HEK293 (cell line): ENCODE measurements around the gene CHSY1.

Experiments used
- CTCF ChIA-PET: fragments of 350-600 bp; formaldehyde crosslinking; extraction: SDS; loops from one replicate; lab custom pipeline; 2021; ENCODE audit warnings: antibody characterized with exemption; lab: Yijun Ruan, JAX
- POLR2A ChIA-PET: fragments of 300-600 bp; formaldehyde crosslinking; extraction: SDS; loops from one replicate; lab custom pipeline; 2020; ENCODE audit warnings: antibody characterized with exemption, inconsistent platforms; lab: Yijun Ruan, JAX
- H3K27ac ChIP-seq: fragments of 200-500 bp; sonication (Bioruptor generic); 2 replicates; pipeline ENCODE4 v1.5.1; 2014; ENCODE audit warnings: low read depth, low read length, control low read depth, inconsistent platforms; ENCODE audit errors: extremely low read depth
- H3K36me3 ChIP-seq, 2 experiments: fragments of 200-500 bp in 1 of 2; sonication (Bioruptor generic) in 1 of 2; 1 replicate in 1 of 2; 2 replicates in 1 of 2; pipeline ENCODE4 v1.5.1; 2014 to 2017; ENCODE audit warnings: inconsistent platforms in 2 of 2, low read length in 2 of 2; ENCODE audit not compliant: control insufficient read depth in 2 of 2, insufficient read depth in 1 of 2
- H3K4me1 ChIP-seq: fragments of 200-500 bp; sonication (Bioruptor generic); 2 replicates; pipeline ENCODE4 v1.5.1; 2014; ENCODE audit warnings: mild to moderate bottlenecking, low read length, inconsistent platforms; ENCODE audit not compliant: control insufficient read depth, insufficient read depth
- H3K4me3 ChIP-seq: 2 replicates; pipeline ENCODE4 v1.5.1; 2011; ENCODE audit warnings: low read depth, mild to moderate bottlenecking, control low read depth, low read length, moderate library complexity
- H3K9me3 ChIP-seq: fragments of 200-500 bp; sonication (Bioruptor generic); 2 replicates; pipeline ENCODE4 v1.5.1; 2014; ENCODE audit warnings: low read depth, low read length, inconsistent platforms; ENCODE audit not compliant: control insufficient read depth, insufficient read depth
- BCL11B ChIP-seq: fragments of 450-650 bp; formaldehyde crosslinking; IDR thresholded peaks from 2 replicates; pipeline ENCODE4 v1.5.1; 2016; ENCODE audit warnings: low read depth, missing biosample characterization, missing genetic modification characterization
- EGR2 ChIP-seq: fragments of 450-650 bp; formaldehyde crosslinking; IDR thresholded peaks from 2 replicates; pipeline ENCODE4 v1.5.1; 2016; ENCODE audit warnings: low read depth, missing biosample characterization, missing genetic modification characterization
- GLI4 ChIP-seq: fragments of 450-650 bp; formaldehyde crosslinking; IDR thresholded peaks from 2 replicates; pipeline ENCODE4 v1.5.1; 2016; ENCODE audit warnings: missing biosample characterization, missing genetic modification characterization
- HOXC10 ChIP-seq: sonication (generic); formaldehyde crosslinking; IDR thresholded peaks from 2 replicates; pipeline ENCODE4 v1.8.1; 2023; ENCODE audit warnings: mild to moderate bottlenecking, missing genetic modification reagents
- KLF8 ChIP-seq: fragments of 450-650 bp; formaldehyde crosslinking; IDR thresholded peaks from 2 replicates; pipeline ENCODE4 v1.5.1; 2016; ENCODE audit warnings: missing biosample characterization, missing genetic modification characterization
- REST ChIP-seq: fragments of 450-650 bp; formaldehyde crosslinking; IDR thresholded peaks from 2 replicates; pipeline ENCODE4 v1.5.1; 2016; ENCODE audit warnings: missing biosample characterization, missing genetic modification characterization
- WT1 ChIP-seq: fragments of 450-650 bp; formaldehyde crosslinking; IDR thresholded peaks from 2 replicates; pipeline ENCODE4 v1.5.1; 2016; ENCODE audit warnings: missing biosample characterization, missing genetic modification characterization
- ZBTB6 ChIP-seq: fragments of 450-650 bp; formaldehyde crosslinking; IDR thresholded peaks from 2 replicates; pipeline ENCODE4 v1.5.1; 2017; ENCODE audit warnings: missing biosample characterization, missing genetic modification characterization
- ZFP3 ChIP-seq: fragments of 450-650 bp; formaldehyde crosslinking; IDR thresholded peaks from 2 replicates; pipeline ENCODE4 v1.5.1; 2016; ENCODE audit warnings: low read depth, missing biosample characterization, missing genetic modification characterization
- ZNF19 ChIP-seq: fragments of 450-650 bp; formaldehyde crosslinking; IDR thresholded peaks from 2 replicates; pipeline ENCODE4; 2016; ENCODE audit warnings: missing biosample characterization, missing genetic modification characterization, low read depth
- ZNF23 ChIP-seq: fragments of 450-650 bp; formaldehyde crosslinking; IDR thresholded peaks from 2 replicates; pipeline ENCODE4 v1.5.1; 2016; ENCODE audit warnings: missing biosample characterization, missing genetic modification characterization, borderline replicate concordance
- ZNF239 ChIP-seq: fragments of 450-650 bp; formaldehyde crosslinking; IDR thresholded peaks from 2 replicates; pipeline ENCODE4 v1.5.1; 2016; ENCODE audit warnings: missing biosample characterization, missing genetic modification characterization
- ZNF311 ChIP-seq: fragments of 450-650 bp; formaldehyde crosslinking; IDR thresholded peaks from 2 replicates; pipeline ENCODE4 v1.5.1; 2017; ENCODE audit warnings: missing biosample characterization, missing genetic modification characterization, borderline replicate concordance
- ZNF37A ChIP-seq: fragments of 450-650 bp; IDR thresholded peaks from 2 replicates; pipeline ENCODE4 v1.5.1; 2018; ENCODE audit warnings: missing biosample characterization, missing genetic modification characterization
- ZNF560 ChIP-seq: fragments of 450-650 bp; formaldehyde crosslinking; IDR thresholded peaks from 2 replicates; pipeline ENCODE4 v1.5.1; 2017; ENCODE audit warnings: missing biosample characterization, missing genetic modification characterization, borderline replicate concordance
- ZNF747 ChIP-seq: fragments of 450-650 bp; formaldehyde crosslinking; IDR thresholded peaks from 2 replicates; pipeline ENCODE4 v1.5.1; 2016; ENCODE audit warnings: missing biosample characterization, missing genetic modification characterization
- ZNF792 ChIP-seq: fragments of 450-650 bp; formaldehyde crosslinking; IDR thresholded peaks from 2 replicates; pipeline ENCODE4 v1.5.1; 2016; ENCODE audit warnings: missing biosample characterization, missing genetic modification characterization
- TF ChIP-seq, protein P1 (sequence below): fragments of 450-650 bp; formaldehyde crosslinking; IDR thresholded peaks from 2 replicates; pipeline ENCODE4 v1.5.1; 2016; ENCODE audit warnings: missing biosample characterization, missing genetic modification characterization
- TF ChIP-seq, protein P2 (sequence below): fragments of 450-650 bp; formaldehyde crosslinking; IDR thresholded peaks from 2 replicates; pipeline ENCODE4 v1.5.1; 2016; ENCODE audit warnings: missing biosample characterization, missing genetic modification characterization
- TF ChIP-seq, protein P3 (sequence below): fragments of 450-650 bp; formaldehyde crosslinking; IDR thresholded peaks from 2 replicates; pipeline ENCODE4 v1.5.1; 2016; ENCODE audit warnings: missing biosample characterization, missing genetic modification characterization

CHSY1 gene

DNA sequence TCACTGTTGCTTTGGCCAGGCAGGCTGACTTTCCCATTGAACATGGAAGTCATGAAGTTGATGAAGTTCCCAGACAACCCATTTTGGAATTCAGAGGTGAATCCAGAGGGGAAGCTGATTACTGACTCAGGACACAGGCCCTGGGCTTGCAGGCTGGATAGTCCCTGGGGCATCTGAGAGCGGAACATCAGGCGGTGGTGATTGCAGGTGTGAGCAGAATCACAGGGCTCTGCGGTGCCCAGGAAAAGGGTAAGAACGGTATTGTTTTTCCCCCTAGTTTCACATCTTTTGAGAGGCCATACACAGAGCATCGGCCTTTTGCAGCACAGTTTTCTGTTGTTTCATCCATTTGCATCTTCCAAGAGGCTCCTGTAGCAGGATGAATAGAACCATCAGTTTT, 104.7 kb downstream of the CHSY1 start (continued):
- TF ChIP-seq EGR2 (tag by site-specific recombination), result no peak
- TF ChIP-seq, protein P1, sequence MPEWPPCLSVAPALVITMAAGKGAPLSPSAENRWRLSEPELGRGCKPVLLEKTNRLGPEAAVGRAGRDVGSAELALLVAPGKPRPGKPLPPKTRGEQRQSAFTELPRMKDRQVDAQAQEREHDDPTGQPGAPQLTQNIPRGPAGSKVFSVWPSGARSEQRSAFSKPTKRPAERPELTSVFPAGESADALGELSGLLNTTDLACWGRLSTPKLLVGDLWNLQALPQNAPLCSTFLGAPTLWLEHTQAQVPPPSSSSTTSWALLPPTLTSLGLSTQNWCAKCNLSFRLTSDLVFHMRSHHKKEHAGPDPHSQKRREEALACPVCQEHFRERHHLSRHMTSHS, result no peak

DNA sequence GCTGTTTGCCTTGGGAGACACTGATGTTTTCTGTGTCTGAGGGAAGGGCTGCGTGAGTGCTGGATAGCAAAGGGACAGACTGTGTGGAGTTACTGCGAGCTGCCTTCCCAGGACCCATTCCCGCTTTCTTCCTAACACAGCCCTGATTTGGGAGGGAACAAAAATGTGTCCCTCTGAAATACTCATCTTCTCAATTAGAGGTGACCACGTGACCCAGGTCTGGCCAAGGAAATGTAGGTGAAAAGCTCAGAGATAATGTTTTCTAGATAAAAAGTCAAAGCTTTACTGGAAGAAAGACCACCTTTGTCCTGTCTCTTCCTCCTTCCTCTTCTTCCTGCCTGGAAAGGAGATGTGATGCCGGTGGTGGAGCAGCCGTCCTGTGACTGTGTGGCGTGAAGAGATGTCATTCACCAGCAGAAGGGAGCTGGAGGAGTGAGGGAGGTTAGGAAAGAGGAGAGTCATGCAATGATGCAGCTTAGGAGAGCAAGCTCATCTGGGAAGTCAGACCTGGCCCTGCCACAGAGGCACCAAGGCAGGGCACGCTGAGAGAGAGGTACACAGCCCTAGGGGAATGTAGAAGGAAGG, 105.6 kb downstream of the CHSY1 start:
- Histone ChIP-seq H3K27ac (no peak overlapping the region), H3K36me3 (no peaks in the 10 kb centered on the region), H3K4me3 (no peak overlapping the region), H3K4me1 (peaks cover 6% of the 10 kb centered on the region), H3K9me3 (no peaks in the 10 kb centered on the region)
- TF ChIP-seq GLI4 (tag by site-specific recombination) (no peak), ZNF37A (no peak), HOXC10 (CRISPR knock-in tag) (no peak), ZNF239 (tag by site-specific recombination) (no peak), REST (tag by site-specific recombination) (no peak), ZNF747 (tag by site-specific recombination) (no peak), ZNF311 (tag by site-specific recombination) (no peak), ZNF792 (tag by site-specific recombination) (no peak), ZNF560 (tag by site-specific recombination) (no peak), WT1 (tag by site-specific recombination) (no peak), ZNF19 (tag by site-specific recombination) (no peak), ZBTB6 (tag by site-specific recombination) (no peak), BCL11B (tag by site-specific recombination) (no peak), ZFP3 (tag by site-specific recombination) (no peak), ZNF23 (no peak), KLF8 (no peak)
- TF ChIP-seq, protein P2, sequence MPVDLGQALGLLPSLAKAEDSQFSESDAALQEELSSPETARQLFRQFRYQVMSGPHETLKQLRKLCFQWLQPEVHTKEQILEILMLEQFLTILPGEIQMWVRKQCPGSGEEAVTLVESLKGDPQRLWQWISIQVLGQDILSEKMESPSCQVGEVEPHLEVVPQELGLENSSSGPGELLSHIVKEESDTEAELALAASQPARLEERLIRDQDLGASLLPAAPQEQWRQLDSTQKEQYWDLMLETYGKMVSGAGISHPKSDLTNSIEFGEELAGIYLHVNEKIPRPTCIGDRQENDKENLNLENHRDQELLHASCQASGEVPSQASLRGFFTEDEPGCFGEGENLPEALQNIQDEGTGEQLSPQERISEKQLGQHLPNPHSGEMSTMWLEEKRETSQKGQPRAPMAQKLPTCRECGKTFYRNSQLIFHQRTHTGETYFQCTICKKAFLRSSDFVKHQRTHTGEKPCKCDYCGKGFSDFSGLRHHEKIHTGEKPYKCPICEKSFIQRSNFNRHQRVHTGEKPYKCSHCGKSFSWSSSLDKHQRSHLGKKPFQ (tag by site-specific recombination), result no peak
- TF ChIP-seq, protein P1, result no peak
- TF ChIP-seq, protein P3, sequence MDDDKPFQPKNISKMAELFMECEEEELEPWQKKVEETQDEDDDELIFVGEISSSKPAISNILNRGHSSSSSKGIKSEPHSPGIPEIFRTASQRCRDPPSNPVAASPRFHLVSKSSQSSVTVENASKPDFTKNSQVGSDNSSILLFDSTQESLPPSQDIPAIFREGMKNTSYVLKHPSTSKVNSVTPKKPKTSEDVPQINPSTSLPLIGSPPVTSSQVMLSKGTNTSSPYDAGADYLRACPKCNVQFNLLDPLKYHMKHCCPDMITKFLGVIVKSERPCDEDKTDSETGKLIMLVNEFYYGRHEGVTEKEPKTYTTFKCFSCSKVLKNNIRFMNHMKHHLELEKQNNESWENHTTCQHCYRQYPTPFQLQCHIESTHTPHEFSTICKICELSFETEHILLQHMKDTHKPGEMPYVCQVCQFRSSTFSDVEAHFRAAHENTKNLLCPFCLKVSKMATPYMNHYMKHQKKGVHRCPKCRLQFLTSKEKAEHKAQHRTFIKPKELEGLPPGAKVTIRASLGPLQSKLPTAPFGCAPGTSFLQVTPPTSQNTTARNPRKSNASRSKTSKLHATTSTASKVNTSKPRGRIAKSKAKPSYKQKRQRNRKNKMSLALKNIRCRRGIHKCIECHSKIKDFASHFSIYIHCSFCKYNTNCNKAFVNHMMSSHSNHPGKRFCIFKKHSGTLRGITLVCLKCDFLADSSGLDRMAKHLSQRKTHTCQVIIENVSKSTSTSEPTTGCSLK (tag by site-specific recombination), result no peak
- CTCF ChIA-PET, result interaction anchor here (0.7 kb wide), 1 partner anchor 1894 kb away, joined by 3 read pairs; no protein-coding TSS in a partner anchor
- POLR2A ChIA-PET, result interaction anchor here (1.0 kb wide), 1 partner anchor 106 kb away, joined by 4 read pairs; the partner anchor contains the start of gene CHSY1
